SK-MEL-5 (cell line): ENCODE data around the gene LMO7. TPM values are rescaled to one million over a fixed set of nuclear protein-coding genes. Genes with fewer than 3 reads are reported as not detected.
"Not testable (repeated sequence)": the region's sequence is repeated elsewhere in the genome, so short reads cannot be mapped to it uniquely, and the experiment has no call there.

Experiments used
- DNase-seq: peaks from one replicate; pipeline ENCODE4 v3.0.0-alpha.2; 2016; ENCODE audit warnings: low read depth, low spot score
- in situ Hi-C: cut with HindIII; loops from 2 replicates; pipeline ENCODE4 v1.10.0; 2016; ENCODE audit warnings: low sequenced_read_pairs, high pct_unique_total_duplicates, low pct_unique_long_range_greater_than_20kb
- total RNA-seq: library from RNA; depleted of rRNA; stranded (reverse); fragments of >200 nt; shearing (Covaris generic); gene quantifications from 2 replicates; pipeline ENCODE4 v1.2.3, GENCODE V29; 2014

The LMO7 gene
- total RNA-seq, 1 experiment from 2014 or later, result 2.4 TPM

DNA sequence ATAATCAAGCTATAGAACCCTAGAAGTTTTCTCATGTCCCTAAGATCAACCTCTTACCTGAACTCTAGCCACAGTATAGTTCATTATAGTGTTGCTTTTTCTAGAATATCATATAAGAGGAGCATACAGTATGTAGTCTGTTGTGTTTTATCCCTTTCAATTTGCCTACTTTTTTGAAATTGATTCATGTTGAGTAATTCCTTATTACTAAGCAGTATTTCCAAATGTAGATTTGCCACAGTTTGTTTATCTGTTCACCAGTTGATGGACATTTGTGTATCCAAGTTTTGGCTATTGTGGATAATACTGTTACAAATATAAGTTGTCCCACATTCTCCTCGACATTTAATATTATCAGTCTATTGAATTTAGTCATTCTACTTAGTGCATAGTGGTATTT lies 138.0 kb downstream of the LMO7 start:
- no peak for DNase-seq
- in situ Hi-C loops, result no loop called here

DNA sequence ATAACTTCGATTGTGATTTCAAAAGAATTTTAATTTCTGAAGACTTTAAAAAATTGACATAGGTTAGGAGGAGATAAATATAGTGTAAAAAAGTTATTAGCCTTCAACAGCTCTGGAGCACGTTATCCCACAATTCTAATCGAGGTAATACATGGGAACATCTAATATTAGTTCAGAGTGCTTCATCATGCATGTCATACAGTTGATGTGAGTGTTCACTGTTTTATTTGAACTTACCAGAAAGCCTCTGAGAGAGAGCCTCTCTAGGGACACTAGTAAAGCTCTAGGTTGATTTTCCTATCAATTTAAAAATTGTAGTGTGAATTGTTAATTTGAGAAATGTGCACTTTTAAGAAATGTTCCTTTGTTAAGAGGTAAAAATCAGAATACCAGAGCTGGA lies 140.4 kb downstream of the LMO7 start:
- in situ Hi-C loops, result no loop called here
- DNase-seq, result no peak

DNA sequence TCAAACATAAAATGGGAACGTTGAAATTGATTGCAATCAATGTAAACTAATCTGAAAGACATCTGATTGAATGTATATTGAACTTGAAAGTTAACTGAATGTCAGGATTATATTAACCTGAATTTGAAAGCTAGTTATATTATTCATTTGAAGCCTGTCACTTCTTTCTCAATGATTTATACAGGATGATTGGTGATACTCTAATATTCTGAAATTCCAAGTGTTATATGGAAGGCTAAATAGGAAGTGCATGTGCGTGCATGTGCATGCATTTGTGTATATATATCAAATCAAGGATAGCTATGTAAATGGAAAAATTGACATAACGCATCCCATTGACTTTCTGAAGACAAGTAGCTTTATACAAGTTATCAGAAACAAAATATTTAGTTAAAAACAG lies 143.3 kb downstream of the LMO7 start:
- DNase-seq, result no peak
- in situ Hi-C loops, result no loop called here

DNA sequence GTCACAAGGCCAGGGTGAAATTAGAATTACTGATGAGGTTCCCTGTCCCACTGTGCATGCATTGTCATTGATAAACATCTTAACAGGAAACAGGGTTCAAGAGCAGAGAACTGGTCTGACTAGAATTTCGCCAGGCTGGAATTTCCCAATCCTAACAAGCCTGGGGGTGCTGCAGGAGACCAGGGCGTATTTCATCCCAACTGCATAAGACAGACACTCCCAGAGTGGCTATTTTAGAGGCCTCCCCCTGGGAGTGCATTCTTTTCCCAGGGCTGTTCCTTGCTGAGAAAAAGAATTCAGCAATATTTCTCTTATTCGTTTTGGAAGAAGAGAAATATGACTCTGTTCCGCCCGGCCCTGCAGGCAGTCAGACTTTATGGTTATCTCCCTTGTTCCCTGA lies 144.0 kb downstream of the LMO7 start:
- DNase-seq, in situ Hi-C loops: not testable (repeated sequence)

DNA sequence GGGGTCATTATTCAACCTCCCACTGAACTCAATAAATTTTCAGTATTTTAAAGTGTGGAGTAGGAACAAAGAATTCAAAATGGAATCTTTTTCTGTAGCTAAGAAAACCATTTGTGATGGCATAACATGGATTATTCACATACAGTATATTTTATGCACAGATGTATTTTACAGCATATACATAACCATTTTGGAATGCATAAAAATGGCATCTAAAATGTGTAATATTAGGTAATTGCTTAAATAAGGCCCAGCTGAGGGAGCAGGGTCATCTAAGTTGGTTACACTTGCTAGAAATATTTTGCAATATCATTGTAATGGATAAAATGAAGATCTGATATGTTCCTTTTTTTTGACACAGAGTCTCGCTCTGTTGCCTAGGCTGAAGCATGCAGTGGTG lies 146.9 kb downstream of the LMO7 start:
- in situ Hi-C loops, result no loop called here

DNA sequence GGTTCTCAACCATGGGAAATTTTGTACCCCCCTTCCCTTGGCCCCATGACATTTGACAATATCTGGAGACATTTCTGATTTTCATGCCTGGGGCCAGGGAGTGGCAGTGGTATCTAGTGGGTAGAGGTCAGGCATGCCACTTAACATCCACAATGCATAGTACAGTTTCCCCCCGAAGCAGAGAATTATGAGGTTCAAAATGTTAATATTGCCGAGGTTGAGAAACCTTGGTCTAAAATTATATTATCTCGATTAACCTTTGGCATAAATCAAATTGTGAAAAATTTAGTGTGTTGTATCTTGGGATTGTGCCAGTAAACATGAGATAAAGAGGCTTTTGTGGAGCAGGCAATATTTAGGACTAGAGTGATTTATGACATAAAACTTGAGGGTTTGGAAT lies 147.9 kb downstream of the LMO7 start:
- no peak for DNase-seq
- in situ Hi-C loops, result no loop called here

More for the DNA sequence above, 146.9 kb downstream of the LMO7 start:
- DNase-seq, result no peak

DNA sequence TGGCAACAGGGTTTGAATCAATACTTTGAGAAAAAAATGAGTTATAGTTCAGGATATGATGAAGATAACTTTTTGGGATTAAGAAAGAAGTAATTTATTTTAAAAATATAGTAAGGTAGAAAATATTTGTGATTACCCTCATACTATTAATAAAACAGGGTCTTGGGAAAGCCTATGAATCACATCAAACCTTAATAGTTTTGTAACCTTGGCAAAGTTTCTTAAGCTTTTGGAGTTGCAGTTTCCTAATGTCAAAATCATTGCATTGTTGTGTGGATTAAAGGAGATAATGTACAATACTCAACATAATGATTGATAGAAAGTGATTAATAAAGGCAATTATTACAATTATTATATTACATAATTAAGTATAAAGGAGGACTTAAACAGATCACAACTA lies 149.0 kb downstream of the LMO7 start:
- DNase-seq, result no peak
- in situ Hi-C loops, result no loop called here

DNA sequence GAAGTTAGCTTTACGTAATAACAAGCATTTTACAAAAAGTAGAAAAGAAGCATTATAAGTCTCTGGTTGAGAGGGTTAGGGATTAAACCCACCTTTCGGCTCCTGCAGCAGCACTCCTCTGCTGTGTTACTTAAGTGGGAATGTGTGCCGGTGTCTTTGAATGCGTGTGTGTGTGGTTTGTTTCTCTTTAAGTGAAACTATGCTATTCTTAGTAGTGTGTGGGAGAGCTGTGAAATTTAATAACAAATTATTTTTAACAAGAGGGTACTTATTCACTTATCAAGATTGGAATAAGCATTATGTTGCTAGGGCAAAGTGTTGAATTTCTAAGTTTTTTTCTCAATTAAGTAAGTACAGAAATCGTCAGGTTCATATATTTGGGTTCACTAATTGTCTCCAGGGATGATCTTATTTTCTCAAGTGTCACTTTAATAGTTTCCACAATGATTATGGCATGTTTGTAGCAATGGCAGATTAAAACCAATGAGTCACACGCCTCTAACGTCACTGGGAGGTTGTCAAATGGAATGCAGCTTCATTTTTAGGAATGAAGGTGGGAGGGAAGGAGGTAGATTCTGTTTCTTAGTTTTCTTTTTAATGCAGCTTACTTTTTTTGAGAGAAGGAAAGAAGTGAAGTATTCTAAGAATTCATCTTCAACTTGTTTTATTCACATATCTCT lies 151.3 kb downstream of the LMO7 start:
- DNase-seq, result no peak
- in situ Hi-C loops, result no loop called here

DNA sequence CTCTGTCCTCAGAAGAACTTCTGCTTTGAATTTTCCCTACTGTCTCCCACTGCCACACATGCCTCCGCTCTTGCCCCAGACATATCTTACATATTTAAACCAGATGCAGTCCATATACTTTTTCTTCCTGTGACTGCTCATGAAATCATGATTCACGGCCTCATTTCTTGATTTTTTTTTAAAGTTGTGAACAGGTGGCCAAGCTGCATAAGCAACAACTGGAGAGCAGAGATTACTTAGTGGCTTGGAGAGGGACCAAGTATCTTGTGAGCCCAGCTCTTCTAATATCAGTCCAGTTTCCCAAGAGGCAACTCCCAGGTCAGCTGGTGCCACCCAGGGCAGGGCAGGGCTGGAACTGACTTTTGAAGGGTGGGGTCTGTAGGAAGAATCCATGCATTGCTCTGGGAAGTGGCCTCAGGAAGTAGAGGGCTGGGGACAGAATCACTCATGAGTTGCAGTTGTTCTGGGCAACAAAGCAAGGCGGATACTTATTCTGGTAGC lies 152.4 kb downstream of the LMO7 start:
- no peak for DNase-seq

DNA sequence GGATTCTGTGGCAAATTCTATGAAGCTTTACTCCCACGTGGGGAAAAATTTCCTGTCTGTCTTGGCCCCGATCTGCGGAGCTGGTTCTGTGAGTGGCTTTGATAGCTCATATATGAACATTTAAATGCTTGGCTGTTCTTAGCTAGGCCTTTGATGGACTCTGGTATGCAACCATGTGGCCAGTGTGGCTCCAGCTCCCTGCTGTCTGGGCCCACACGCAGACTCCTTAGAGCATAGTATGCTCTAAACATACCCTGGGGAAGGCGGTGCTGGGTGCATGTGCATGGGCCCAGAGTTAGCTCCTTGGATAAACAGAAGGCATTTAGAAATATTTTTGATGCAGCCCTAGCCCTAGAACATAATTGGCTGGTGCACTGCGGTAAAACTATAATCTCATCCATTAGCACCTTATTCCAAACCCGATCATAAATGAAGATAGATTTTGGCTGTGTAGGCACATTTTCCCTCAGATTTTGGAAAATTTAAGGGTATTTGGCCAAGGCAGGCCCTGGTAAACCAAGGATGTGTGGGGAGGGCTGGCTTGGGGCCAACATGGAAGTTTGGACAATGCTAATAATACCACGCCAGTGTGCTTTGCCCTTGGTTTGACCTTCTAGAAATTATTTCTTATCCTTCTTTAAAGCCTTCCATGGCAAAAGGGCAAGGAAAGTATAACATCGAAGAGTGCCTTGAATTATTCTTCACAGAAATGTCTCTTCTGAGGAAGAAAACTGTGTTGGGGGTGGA lies 153.5 kb downstream of the LMO7 start:
- DNase-seq, result no peak
- in situ Hi-C loops, result no loop called here

More for the DNA sequence above, 152.4 kb downstream of the LMO7 start:
- in situ Hi-C loops, result no loop called here

DNA sequence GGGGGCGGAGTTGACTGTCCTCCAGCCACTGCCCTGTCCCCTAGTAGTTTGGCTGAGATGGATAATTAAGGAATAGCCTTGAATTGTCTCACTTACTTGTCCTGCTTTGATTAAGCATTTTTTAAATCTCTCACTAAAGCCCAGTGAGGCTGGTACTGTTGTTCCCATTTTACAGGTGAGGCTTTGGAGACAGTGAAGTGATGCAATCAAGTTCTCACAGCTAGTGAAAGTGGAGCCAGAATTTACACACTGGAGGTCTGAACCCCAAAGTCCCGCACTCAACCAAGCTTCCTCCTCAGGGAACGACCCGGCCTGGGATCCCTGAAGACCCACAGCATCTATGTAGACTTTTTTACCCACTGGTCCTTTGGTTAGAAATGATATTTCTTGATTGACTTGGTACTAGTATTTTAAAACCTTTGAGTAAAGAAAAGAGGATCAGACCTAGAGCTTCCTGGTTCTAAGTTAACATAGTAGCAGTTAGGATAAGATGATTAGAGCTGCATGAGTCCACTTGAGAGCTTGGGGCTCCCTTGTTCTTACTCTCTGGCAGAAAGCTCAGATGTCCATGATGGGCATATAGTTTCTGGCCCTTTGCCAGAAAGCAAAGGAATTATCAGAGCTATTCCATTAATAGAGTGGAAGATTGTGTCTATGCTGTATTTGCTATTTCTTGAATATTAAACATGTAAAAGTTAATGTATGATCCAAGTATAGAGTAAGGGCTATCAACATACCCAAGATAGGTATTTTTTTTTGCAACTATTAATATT lies 154.3 kb downstream of the LMO7 start:
- no peak for DNase-seq
- in situ Hi-C loops, result no loop called here

DNA sequence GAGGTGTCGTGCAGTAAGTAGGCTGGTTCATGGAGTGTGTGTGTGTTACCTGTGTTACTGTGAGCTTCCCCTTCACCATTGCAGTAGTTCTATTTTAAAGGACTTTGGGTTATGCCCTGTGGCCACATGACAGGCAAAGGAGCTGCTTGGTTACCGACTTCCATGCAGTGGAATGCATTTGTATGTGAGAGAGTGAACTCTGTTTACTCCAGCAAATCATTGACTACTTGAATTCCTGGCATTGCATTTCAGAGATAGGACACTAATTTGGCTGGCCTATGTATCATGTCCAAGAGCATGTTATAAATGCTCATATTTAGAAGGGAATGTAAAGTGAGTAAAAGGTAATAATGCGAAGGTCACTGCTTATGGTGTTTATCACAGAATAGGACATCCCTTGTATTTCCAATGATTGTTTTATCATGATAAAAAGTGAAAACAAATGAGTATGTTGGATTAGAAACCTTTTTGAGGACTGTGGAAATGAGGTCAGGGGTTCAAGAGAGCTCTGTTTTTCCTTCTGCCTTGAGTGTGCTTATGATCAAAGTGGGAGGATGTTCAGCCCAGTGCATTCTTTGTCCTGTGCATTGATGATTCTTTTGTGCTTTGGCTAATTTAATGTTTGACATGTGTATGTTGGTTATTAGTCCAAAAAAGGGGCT lies 156.5 kb downstream of the LMO7 start:
- in situ Hi-C loops, result no loop called here
- no peak for DNase-seq

DNA sequence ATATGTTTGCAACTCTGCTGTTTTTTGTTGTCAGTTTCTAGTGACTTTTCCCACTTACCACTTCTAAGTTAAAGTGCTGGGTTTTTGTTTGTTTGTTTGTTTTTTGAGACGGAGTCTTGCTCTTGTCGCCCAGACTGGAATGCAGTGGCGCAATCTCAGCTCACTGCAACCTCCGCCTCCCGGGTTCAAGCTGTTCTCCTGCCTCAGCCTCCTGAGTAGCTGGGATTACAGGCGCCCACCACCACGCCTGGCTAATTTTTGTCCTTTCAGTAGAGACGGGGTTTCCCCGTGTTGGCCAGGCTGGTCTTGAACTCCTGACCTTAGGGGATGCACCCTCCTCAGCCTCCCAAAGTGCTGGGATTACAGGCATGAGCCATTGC lies 157.0 kb downstream of the LMO7 start:
- DNase-seq, in situ Hi-C loops: not testable (repeated sequence)

DNA sequence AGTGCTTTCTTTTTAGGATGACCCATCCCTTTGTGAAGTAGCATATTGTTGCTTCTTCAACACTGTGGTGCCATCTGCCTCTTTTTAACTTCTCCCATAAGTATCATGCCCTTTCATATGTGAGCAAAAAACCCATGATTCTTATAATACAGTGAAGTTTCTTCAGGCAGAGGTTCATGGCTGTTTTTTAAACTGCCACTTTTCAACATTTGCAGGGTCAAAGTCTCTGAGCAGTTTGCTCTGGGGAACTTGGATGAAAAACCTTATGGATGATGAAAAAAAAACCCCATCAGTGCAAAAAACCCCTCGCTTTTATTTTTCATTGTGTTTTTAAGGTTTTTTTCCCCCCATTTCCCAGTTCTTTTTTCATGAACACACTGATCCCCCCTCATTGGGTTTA lies 158.5 kb downstream of the LMO7 start:
- in situ Hi-C loops, result no loop called here
- DNase-seq, result no peak

DNA sequence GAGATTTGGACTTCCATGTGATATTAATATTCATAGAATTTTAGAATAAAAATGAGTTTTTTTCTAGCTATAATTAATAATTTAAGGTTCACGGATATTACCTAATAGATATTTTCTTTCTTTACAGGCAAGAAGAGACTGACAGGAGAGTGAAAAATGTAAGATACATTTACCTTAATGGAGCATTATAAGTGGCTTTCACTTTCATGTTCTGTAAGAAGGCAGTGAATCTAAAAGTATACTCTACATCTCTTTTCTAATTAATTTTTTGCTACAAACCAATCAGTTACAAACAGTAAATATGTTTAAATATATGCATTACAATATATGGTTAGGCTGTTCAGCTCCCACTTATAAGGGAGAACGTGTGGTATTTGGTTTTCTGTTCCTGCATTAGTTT lies 159.1 kb downstream of the LMO7 start:
- DNase-seq, result no peak
- in situ Hi-C loops, result no loop called here

DNA sequence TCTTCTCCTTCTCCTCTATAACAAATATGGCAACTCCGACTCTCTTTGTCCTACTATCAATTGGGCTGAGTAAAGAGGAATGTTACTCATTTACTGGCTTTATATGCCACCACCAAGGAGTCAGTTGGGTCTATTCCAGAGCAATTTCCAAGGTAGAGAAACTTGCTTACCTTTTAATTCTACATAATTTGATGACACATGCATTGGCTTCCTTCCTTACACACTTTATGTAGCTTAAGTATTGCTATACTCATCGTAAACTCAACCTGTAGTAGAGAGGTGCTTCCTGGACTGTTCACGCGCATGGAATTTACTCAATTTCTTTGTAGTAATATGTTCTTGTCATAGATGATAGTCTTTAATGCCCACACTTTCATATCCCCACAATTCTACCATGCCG lies 160.7 kb downstream of the LMO7 start:
- DNase-seq, result no peak
- in situ Hi-C loops, result no loop called here

DNA sequence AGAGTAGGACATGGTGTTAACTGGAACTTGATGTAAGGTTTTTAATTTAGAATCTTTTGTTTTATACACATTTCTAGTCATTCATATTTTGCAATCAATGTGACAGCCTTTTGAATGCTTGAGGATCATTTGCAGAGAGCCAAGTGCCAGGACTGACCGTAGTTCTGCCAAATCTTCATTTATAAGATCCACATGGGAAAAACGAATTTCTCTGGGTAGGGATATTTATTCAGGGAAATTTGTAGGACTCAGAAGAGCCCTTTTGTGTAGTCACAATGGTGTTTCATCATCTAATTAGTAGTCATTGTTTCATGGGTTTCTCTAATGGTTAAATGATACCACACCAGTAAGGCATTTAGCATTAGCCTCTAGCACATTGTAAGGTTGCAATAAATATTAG lies 161.1 kb downstream of the LMO7 start:
- in situ Hi-C loops, result no loop called here
- DNase-seq, result no peak

DNA sequence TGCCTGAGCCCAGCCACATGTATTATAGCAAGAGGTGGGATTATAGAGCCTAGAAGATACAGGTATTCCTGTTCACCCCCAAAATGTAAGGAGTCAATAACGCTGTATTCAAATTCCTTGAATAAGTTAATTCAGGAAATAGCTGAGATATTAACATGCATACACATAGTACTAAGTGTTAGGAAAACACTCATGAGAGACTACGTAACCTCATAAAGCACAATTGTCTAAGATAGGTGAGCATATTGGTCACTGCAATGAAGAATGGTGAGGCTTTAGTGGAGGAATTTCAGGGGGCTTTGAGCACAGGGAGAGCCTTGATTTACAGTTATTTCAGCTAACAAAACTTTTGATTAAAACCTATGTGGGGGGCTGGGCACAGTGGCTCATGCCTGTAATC lies 161.6 kb downstream of the LMO7 start:
- in situ Hi-C loops, result no loop called here
- DNase-seq, result no peak
